T-helper 1 cell (primary cell): ENCODE measurements around the gene TRIP12.

Experiments
- DNase-seq, 5 donors: peaks; one replicate each; pipeline ENCODE4 v3.0.0-alpha.2; 2012 to 2020

The TRIP12 gene

GRCh38 chr2:229714080-229714735 is 207.6 kb downstream of the TRIP12 start, which contains the start of gene DNER:
DNER (minus strand) TSS chr2:229714555; CDS start chr2:229714423, 132 bp downstream.
- peak in 4 of 5 donors; percentile 12 to 44 (median 27) for DNase-seq
